Tongue (tissue), 2 donors: Measurements from ENCODE around the gene TBL3. TPM values are rescaled to one million over a fixed set of nuclear protein-coding genes. Genes with fewer than 3 reads are reported as not detected.
A peak's percentile ranks its signal among the peaks of the same experiment; 100 is the strongest.

ENCODE experiments used
- DNase-seq: peaks from one replicate; pipeline ENCODE4 v3.0.0-alpha.2; 2015
- total RNA-seq: library from RNA; depleted of rRNA; stranded (reverse); fragments of >200 nt; gene quantifications from one replicate; pipeline ENCODE4 v1.2.3, GENCODE V29; 2014

The TBL3 gene
- total RNA-seq, 1 donor from 2014 or later, result 21.7 TPM

DNA sequence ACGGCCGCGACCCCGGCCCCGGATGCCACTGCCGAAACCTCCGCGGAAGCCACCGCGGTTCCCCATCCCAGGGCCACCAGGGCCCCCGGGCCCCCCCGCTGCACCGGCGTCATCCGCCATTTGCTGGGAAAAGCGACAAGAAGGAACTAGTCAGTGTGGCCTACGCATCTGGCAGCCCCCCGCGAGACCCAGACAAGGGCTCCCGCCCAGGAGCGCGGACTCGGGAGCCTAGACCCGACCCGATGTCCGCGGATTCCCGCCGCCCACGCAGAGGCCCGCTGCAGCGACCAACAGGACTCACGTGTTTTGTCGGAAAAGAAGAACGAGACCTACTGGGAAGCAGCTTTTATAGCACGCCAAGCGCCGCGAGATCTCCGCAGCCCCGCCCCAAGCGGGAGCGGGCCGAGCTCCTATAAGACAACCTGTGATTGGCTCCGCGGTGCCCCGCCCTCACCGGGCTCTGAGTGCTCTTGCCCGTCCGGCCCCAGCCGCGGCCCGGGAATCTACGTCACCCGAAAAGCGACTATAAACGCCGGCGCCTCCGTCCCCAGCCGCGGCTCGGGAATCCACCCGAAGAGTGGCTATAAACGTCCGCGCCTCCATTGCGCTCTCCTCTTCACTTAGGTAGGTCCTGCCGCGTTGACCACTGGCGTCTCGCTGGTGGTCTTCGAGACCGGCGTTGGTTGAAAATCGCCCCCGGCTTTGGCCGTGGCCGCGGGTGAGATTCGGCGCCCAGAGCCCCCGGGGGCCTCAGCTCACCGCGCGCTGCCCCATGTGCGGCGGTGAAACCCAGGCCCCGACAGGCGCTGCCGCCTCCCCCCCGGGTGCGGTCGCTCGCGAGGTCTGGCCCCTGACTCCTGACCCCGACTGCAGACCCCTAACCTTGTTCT lies 7.1 kb upstream of the TBL3 start, which contains the start of gene RPS2:
Gene RPS2 (minus strand): TSS at position 321 of the 890 bp plus-strand sequence. CDS start 201 bp downstream, at position 120.
- DNase-seq, result peak; percentile 100

DNA sequence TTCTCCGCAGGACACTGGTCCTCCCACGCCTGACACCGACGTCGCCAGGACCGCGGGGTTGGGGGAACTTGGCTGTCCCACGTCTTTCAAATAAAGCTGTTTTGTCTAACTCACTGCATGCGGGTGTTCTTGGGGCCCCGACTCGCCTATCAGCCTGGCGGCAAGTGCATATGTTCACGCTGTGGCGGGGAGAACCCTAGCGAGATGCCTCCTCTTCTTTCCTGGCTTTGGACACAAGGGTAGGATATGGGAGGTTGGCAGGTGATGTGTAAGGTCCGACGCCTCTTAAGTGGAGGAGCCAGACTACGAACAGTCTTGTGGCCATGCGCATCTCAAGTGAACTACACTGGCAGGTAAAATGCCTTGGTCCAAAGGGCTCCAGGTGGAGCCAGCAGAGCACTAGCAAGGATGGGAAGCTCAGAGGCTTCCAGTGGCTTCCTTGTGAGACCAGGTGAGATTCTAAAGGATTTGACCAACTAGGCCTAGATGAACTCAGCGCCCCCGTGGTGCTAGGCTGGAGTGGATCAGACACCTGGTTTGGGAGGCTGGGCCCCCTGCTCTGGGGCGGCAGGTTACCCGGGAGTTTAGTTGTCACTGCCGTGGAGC lies 6.4 kb upstream of the TBL3 start:
- no peak for DNase-seq

DNA sequence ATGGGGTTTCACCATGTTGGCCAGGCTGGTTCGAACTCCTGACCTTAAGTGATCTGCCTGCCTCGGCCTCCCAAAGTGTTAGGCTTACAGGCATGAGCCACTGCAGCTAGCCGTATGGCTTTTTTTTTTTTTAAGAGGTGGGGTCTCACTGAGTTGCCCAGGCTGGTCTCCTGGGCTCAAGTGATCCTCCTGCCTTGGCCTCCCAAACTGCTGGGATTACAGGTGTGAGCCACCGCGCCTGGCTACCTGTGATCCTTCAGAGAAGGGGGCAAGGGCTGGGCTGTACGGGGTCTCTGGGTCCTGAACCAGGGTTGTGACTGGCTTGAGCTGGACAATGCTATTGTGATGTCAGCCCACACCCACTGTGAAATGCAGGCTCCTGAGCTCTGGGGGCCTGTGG lies 5.4 kb upstream of the TBL3 start, which contains the start of gene RNF151:
Gene RNF151 (plus strand): TSS at position 397 of the 400 bp plus-strand sequence. CDS start 26 bp downstream, outside the sequence.
- DNase-seq, result no peak

DNA sequence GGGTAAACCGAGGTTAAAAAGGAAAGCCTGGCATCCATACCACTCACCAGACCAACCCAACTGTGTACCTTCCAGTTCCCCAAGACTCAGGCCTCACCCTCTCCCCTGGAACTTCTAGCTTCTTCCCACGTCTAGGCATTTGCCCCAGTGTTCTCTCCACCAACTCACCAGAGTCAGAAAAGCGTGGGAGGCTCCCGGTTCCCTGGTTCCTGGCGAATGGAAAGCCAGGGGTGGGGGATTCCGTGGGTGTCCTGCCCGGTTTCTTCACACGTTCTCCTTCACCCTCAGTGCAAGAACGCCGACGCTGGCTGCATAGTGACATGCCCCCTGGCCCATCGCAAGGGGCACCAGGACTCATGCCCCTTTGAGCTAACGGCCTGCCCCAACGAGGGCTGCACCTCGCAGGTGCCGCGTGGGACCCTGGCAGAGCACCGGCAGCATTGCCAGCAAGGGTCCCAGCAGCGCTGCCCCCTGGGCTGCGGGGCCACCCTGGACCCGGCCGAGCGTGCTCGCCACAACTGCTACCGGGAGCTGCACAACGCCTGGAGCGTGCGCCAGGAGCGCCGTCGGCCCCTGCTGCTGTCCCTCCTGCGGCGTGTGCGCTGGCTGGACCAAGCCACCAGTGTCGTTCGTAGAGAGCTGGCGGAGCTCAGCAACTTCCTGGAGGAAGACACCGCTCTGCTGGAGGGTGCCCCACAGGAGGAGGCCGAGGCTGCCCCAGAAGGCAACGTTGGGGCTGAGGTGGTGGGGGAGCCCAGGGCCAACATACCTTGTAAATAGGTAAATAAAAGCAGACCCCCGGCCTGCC lies 3.5 kb upstream of the TBL3 start:
- no peak for DNase-seq

DNA sequence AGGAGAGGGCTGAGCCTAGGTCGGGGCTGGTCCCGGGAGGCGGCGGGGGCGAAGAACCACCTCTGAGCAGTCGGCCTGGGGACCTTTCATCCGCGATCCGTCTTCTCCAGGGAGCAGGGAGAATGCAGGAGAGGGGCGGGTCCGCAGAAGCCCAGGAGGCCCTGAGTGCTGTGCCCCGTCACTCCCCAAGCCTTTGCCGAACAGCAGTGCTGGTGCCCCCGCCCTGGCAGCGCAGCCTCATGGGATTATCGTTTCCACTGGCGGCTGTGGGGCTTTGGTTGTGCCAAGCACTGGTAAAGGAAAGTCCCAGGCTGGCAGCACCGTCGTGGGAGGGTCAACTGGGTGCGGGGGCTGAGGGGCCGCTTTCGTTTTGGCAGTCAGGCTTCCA lies 631 bp downstream of the TBL3 start:
- no peak for DNase-seq

DNA sequence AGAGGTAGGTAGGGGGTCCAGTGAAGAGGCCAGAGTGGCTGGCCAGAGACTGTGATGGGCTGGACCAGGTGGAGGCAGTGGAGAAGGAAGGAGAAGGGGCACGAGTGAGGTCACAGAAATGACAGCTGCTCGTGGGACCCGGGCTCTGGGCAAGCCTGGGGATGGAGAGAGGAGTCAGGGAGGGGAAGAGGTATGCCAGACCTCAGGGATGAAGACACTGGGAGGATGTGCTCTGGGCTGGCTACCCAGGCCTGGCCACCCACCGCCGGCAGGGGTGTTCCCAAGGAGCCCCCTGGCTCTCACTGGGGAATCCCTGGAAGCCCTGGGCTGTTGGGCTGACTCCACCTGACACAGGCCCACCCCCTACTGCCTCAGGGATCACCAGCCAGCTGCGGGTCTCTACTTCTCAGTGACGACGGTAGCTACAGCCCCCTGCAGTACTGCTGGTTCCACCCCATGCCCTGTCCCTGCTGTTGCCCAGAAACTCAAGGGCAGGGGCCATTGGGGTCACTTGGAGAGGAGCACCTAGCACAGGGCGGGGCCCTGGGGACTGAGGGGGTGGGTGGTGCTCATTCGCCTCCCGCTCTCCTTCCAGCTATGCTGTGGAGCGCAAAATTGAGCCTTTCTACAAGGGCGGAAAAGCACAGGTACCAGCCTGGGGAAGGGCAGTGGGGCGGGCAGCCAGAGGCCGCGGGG lies 1.8 kb downstream of the TBL3 start:
- DNase-seq, result no peak

DNA sequence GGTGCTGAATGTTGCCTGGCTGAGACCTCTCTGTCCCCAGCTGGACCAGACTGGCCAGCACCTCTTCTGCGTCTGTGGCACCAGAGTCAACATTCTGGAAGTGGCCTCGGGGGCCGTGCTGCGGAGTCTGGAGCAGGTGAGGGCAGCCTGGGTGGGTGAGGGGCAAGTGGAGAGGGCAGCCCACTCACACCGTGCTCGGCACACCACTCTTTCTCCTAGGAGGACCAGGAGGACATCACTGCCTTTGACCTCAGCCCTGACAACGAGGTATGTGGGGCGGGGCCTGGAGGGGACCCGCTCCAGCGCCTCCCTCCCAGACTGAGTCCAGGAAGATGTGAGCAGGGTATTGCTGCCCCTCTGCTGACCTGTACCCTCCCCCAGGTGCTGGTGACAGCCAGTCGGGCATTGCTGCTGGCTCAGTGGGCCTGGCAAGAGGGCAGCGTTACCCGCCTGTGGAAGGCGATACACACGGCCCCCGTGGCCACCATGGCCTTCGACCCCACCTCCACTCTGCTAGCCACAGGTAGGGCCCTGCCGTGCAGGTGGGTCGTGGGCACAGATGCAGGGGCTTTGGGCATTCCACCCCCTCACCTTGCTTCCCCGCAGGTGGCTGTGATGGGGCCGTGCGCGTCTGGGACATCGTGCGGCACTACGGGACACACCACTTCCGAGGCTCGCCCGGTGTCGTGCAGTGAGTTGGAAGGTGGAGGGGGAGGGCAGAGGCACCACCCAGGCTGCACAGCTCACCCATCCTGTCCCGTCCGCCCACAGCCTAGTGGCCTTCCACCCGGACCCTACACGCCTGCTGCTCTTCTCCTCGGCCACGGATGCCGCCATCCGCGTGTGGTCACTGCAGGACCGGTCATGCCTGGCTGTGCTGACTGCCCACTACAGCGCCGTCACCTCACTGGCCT lies 2.6 kb downstream of the TBL3 start:
- no peak for DNase-seq

DNA sequence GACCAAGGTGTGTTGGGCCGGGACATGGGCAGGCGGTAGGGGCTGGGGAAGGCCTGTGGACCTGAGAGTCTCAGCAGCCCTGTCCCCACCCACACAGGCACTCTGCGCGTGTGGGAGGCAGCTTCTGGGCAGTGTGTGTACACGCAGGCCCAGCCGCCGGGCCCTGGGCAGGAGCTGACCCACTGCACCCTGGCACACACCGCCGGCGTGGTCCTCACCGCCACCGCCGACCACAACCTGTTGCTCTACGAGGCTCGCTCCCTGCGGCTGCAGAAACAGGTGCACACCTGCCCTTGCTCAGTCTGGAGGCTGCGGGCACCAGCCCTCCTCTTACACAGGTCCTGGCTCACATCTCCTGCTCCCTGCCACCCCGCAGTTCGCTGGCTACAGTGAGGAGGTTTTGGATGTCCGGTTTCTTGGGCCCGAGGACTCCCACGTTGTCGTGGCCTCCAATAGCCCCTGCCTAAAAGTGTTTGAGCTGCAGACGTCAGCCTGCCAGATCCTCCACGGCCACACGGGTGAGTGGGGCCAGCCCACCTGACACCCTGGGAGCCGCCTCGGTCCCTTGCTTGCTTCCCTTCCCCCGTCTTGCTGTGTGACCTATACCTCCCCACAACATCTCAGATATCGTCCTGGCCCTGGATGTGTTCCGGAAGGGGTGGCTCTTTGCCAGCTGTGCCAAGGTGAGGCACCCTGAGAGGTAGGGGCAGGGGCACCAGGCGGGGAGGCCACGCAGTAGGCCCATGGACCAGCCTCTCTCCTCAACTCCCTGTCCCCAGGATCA lies 3.8 kb downstream of the TBL3 start:
- no peak for DNase-seq

DNA sequence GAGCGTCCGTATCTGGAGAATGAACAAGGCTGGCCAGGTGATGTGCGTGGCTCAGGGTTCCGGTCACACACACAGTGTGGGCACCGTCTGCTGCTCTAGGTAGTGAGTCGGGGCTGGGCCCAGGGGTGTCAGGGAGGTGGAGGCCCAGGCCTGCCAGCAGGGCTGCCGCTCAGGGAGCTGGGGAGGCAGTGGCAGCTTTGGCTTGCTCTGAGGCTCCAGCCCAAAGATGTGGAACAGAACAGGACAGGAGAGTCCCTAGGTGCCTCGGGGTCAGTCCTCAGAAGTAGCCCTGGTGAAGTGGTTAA lies 4.3 kb downstream of the TBL3 start:
- DNase-seq, result no peak

DNA sequence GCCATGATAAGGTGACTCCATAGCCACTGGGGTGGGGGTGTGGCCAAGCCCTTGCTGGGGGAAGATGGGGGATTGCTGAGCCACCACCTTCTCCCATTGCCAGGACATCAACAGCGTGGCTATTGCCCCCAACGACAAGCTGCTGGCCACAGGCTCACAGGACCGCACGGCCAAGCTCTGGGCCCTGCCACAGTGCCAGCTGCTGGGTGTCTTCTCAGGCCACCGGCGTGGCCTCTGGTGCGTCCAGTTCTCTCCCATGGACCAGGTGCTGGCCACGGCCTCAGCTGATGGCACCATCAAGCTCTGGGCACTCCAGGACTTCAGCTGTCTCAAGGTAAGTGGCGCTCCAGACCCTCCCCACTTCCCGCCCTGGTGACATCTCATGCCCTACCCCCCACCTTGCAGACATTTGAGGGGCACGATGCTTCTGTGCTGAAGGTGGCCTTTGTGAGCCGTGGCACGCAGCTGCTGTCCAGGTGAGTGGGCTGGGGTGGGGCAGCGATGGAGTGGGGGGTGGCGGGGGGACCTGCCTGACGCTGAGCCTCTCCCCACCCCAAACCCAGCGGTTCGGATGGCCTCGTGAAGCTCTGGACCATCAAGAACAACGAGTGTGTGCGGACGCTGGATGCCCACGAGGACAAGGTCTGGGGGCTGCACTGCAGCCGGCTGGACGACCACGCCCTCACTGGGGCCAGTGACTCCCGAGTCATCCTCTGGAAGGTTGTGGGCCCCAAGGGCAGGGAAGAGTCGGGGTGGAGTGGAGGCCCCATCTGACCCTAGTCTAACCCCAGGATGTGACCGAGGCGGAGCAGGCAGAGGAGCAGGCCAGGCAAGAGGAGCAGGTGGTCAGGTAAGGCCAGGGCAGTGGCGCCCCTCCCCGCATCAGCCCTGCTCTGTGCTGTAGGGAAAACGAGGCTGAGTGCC lies 5.4 kb downstream of the TBL3 start:
- no peak for DNase-seq

DNA sequence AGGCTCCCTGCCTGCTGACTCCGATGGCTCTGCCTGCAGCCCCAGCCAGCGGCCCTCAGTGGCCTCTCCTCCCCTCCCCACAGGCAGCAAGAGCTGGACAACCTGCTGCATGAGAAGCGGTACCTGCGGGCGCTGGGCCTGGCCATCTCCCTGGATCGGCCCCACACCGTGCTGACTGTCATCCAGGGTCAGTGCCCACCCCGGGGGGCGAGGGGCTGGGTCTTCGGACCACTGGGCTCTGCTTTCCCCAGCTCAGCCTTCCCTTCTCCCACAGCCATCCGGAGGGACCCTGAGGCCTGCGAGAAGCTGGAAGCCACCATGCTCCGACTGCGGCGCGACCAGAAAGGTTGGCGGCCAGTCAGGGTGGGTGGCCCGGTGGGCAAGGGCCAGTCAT lies 6.0 kb downstream of the TBL3 start:
- DNase-seq, result no peak

DNA sequence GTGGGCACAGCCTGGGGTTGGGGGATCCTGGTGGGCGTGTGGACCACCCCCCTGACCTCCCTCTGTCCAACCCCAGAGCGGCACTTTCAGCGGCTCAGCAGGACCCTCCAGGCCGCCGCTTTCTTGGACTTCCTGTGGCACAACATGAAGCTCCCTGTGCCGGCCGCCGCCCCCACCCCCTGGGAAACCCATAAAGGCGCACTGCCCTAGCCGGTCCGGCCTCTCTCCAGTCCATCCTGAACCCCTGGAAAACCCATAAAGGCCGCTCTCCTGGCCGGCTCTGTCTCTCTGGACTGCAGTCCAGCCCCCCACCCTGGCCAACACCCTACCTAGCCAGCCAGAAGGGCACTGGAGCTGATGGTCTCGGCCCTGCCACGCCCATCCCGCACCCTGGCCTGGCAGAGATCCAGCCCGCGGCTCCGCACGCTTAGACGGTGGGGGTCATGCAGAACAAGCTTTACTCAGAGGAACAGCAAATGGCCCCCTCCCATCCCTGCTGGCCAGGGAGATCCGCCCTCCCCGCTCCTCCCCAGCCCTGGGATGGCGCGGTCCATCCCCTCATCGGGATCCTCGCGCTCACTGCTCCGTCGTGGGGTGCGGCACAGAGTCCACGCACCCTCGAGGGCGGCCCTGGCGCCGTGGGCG lies 6.7 kb downstream of the TBL3 start:
- DNase-seq, result no peak

DNA sequence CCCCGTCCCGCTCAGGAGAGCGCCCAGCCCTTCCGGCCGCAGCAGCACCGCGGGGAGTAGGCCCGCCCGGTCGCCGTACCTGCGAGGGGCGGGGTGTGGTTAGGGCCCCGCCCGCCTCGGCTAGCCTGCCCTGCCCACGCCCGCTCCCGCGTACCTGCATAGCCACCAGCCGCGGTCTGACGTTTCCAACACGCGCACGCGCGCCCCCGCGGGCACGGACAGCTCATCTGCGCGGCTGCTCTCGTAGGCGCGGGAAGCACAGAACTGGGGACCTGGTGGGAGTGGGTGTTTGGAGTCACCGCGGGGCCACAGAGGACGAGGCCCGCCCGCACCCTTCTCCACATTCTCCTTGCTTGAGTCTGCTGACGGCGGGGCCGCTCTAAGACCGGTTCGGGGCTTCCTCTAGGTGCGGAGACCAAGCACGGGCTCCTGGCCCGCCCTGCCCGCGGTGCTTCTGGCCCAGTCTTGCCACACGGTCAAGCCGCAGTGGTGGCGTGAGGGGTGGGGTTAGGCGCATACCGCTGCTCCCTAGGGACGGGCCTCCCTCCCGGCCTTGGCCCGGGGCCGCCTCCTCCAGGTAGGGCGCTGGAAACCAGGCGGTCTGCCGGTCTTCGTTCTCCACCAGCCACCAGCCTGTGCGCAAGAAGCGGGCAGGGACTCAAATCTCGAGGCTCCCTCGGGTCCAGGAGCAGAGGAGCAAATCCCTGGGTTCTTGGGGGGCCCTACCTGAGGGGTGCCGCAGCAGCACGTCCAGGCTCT lies 7.6 kb downstream of the TBL3 start:
- DNase-seq, result no peak

DNA sequence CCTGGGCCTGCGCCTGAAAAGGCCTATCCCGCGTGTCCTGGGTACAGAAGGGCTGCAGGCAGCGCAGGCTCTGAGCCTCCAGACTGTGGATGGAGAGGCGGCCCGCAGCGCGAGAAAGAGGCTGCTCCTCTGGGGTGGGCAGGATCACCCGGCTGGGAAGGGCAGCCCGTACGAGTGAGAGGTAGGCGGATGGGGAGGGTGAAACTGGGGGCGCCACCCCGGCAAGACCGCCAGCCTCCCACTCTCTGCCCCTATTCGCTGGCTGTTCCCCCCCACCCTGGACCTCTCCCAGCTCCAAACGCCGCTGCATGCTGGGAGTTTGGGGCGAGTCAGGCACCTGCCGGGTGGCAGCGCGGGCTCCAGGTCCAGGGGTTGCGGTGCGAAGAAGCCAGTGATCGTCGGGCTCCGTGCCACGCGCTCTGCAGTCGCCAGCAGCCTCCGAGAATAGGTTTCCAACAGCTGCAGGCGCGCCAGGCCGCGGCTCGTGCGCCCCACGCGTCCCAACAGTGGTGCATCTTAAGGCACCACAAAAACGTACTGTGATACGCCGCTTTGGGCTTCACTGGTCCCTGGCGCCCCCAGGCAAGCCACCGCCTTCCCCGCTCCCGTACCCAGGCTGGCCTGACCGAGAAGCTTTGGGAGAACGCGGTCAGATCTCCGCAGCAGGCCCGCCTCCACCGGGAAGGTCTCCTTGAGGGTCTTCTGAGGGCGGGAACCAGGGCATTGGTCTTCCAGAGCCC lies 8.3 kb downstream of the TBL3 start:
- peak; percentile 69 for DNase-seq

DNA sequence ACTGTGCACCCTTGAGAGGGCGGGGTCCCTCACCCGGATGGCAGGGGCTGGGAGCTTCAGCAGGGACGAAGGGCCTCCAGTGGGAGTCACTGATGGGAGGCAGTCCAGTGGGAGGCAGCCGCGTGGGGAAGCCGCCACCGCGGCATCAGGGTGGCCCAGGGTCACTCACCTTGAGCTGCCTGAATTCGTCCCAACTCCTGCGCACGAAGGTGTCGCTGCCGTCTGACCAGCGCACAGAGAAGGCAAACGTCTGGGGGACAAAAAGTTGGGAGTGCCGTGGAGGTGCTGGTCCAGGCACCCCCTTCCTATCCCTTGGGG lies 8.9 kb downstream of the TBL3 start:
- no peak for DNase-seq

DNA sequence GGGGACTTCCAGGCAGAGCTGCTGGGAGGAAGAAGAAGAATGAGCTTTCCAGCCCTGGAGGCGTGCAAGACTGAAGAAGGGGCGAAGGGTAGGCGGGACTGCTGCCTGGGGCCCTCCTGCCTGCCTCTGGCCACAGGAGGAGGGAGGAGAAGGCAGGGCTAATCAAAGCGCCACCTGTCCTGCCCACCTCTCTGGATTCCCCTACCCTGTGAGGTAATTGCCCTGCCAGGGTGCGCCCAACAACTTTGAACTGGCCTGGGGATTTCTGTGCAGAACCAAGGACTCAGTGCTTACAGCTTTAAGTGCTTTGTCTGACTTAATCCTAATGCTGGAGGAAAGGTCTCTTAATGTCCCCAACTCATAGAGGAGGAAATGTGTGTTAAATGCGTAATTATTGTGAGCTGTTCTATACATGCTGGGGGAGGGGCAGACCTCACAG lies 9.6 kb downstream of the TBL3 start, which contains the start of gene NOXO1:
Gene NOXO1 (minus strand): TSS at position 72 of the 439 bp plus-strand sequence. CDS start 290 bp downstream, outside the sequence.
- DNase-seq, result no peak

DNA sequence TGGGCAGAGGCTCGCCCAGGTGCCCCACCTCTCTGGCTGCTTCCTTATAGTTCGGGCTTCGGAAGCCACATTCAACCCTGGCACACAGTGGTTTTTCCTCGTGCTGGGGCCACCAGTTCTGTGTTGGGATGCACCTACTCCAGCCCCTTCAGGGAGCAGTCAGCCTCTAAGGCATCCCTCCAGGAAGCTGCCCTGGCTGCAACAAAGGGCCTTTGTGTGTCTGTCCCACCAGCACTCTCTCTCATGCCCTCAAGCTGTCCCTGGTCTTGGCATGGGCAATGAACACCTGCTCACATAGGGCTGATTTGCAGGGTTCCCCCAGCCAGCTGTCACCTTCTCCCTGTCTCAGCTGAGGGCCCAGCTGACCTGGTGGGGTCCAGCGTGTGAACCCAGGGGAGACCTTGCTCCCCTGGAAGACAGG lies 10.2 kb downstream of the TBL3 start:
- DNase-seq, result peak; percentile 77
